ENCODE measurements around the gene TMEM185A.
"Not testable (repeated sequence)": the region's sequence is repeated elsewhere in the genome, so short reads cannot be mapped to it uniquely, and the experiment has no call there.

The TMEM185A gene

GRCh38 chrX:149550454-149550853 is 81.1 kb downstream of the TMEM185A start:
- H3K4me1 Mint-ChIP-seq (ENCODE audit: low read depth); H3K4me3 Mint-ChIP-seq; H3K27me3 Mint-ChIP-seq (ENCODE audit: low read depth); H3K27ac Mint-ChIP-seq; H3K36me3 Mint-ChIP-seq (ENCODE audit: low read depth); H3K9me3 Mint-ChIP-seq: not testable (repeated sequence)

GRCh38 chrX:149549701-149550100 is 81.9 kb downstream of the TMEM185A start, which contains the start of gene HSFX3:
TSS of gene HSFX3 (minus strand) at chrX:149549924. CDS start at chrX:149549852, 72 bp downstream.
- not testable (repeated sequence) for H3K36me3 Mint-ChIP-seq (ENCODE audit: low read depth); H3K9me3 Mint-ChIP-seq; H3K27me3 Mint-ChIP-seq (ENCODE audit: low read depth); H3K27ac Mint-ChIP-seq; H3K4me3 Mint-ChIP-seq; H3K4me1 Mint-ChIP-seq (ENCODE audit: low read depth)

GRCh38 chrX:149547782-149548181 is 83.8 kb downstream of the TMEM185A start:
- not testable (repeated sequence) for H3K4me3 Mint-ChIP-seq; H3K4me1 Mint-ChIP-seq (ENCODE audit: low read depth); H3K27me3 Mint-ChIP-seq (ENCODE audit: low read depth); H3K9me3 Mint-ChIP-seq; H3K27ac Mint-ChIP-seq; H3K36me3 Mint-ChIP-seq (ENCODE audit: low read depth)

GRCh38 chrX:149546962-149547361 is 84.6 kb downstream of the TMEM185A start:
- not testable (repeated sequence) for H3K36me3 Mint-ChIP-seq (ENCODE audit: low read depth); H3K4me3 Mint-ChIP-seq; H3K27me3 Mint-ChIP-seq (ENCODE audit: low read depth); H3K4me1 Mint-ChIP-seq (ENCODE audit: low read depth); H3K9me3 Mint-ChIP-seq; H3K27ac Mint-ChIP-seq
